Endothelial cell of umbilical vein (primary cell): ENCODE data around the gene HPGDS.

Source experiments
- EZH2 ChIP-seq: IDR thresholded peaks from 2 replicates; pipeline ENCODE4 v1.6.1; 2012; ENCODE audit warnings: borderline replicate concordance, low read depth, mild to moderate bottlenecking, moderate library complexity, low read length, inconsistent platforms; ENCODE audit not compliant: severe bottlenecking
- FOS ChIP-seq: IDR thresholded peaks from 2 replicates; pipeline ENCODE4 v1.6.1; 2011; ENCODE audit warnings: mild to moderate bottlenecking, low read length, moderate library complexity, borderline replicate concordance; ENCODE audit not compliant: insufficient read depth
- POLR2A ChIP-seq: IDR thresholded peaks from 2 replicates; pipeline ENCODE4 v1.6.1; 2012; ENCODE audit warnings: low read depth, mild to moderate bottlenecking, control low read depth, low read length
- POLR2AphosphoS5 ChIP-seq: IDR thresholded peaks from 2 replicates; pipeline ENCODE4 v1.6.1; 2012; ENCODE audit warnings: low read depth, mild to moderate bottlenecking, control low read depth, low read length, moderate library complexity; ENCODE audit not compliant: insufficient read depth
- TF ChIP-seq, protein P1 (sequence below), 2 donors: IDR thresholded peaks; 1 replicate in 1 of 2; 2 replicates in 1 of 2; pipeline ENCODE4 v1.5.1; 2011; ENCODE audit warnings: low read length in 2 of 2, mild to moderate bottlenecking in 2 of 2, moderate library complexity in 2 of 2, control low read depth in 1 of 2, inconsistent platforms in 1 of 2, low read depth in 1 of 2; ENCODE audit not compliant: insufficient read depth in 1 of 2; ENCODE audit errors: extremely low read depth in 1 of 2
- TF ChIP-seq, protein P2 (sequence below): IDR thresholded peaks from 2 replicates; pipeline ENCODE4 v1.6.1; 2011; ENCODE audit not compliant: insufficient read depth, insufficient read length

DNA sequence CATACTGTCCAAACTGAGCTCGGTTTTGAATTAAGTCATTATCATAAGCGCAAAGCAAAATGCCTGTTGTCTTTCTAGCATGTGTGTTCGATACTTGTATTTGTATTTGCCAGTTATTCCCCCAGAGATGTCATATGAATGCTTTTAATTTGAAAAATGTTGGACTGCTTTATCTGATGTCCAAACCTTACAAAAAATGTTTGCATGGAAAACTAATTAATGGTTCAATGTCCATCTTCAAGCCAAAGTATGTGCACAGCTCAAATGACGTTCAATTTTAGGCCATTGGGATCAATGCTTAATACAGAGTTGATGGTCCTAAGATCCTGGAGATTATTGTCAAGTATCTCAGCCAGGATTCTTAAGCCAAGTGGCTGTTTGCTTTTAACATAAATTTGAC is 17.2 kb upstream of the HPGDS start:
- TF ChIP-seq POLR2A (no peak), FOS (no peak), EZH2 (no peak), POLR2AphosphoS5 (no peak)
- TF ChIP-seq, protein P1, sequence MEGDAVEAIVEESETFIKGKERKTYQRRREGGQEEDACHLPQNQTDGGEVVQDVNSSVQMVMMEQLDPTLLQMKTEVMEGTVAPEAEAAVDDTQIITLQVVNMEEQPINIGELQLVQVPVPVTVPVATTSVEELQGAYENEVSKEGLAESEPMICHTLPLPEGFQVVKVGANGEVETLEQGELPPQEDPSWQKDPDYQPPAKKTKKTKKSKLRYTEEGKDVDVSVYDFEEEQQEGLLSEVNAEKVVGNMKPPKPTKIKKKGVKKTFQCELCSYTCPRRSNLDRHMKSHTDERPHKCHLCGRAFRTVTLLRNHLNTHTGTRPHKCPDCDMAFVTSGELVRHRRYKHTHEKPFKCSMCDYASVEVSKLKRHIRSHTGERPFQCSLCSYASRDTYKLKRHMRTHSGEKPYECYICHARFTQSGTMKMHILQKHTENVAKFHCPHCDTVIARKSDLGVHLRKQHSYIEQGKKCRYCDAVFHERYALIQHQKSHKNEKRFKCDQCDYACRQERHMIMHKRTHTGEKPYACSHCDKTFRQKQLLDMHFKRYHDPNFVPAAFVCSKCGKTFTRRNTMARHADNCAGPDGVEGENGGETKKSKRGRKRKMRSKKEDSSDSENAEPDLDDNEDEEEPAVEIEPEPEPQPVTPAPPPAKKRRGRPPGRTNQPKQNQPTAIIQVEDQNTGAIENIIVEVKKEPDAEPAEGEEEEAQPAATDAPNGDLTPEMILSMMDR (IDR thresholded peaks at IDR 0.05; ENCODE audit: extremely low read depth in 1 of 2, insufficient read depth in 1 of 2, low read depth in 1 of 2, low read length in 2 of 2), result no peak
- TF ChIP-seq, protein P2, sequence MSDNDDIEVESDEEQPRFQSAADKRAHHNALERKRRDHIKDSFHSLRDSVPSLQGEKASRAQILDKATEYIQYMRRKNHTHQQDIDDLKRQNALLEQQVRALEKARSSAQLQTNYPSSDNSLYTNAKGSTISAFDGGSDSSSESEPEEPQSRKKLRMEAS, result no peak
